Activated CD8-positive, alpha-beta T cell treated with anti-CD3 and anti-CD28 coated beads for 36 hours (primary cell): ENCODE data around the gene MTMR6. TPM values are rescaled to one million over a fixed set of nuclear protein-coding genes. Genes with fewer than 3 reads are reported as not detected.

Experiments
- ATAC-seq: fragments of 200-7000 bp; cut with Tn5 transposase; one replicate; pipeline ENCODE4 v1.10.0; 2021; ENCODE audit warnings: mild to moderate bottlenecking, moderate library complexity
- CTCF ChIA-PET: fragments of 350-600 bp; sonication (Branson Sonifier 250); formaldehyde crosslinking; loops from one replicate; lab custom pipeline; 2021; ENCODE audit warnings: antibody characterized with exemption; lab: Charles Lee
- POLR2A ChIA-PET: fragments of 350-600 bp; sonication (Branson Sonifier 250); formaldehyde crosslinking; loops from one replicate; lab custom pipeline; 2021; ENCODE audit warnings: antibody characterized with exemption; lab: Charles Lee
- DNase-seq: peaks from one replicate; pipeline ENCODE4 v3.0.0-alpha.2; 2020
- H3K27ac Mint-ChIP-seq: one replicate; pipeline ENCODE4 v1.8.0; 2021; ENCODE audit warnings: mild to moderate bottlenecking, mixed read lengths
- H3K27me3 Mint-ChIP-seq: one replicate; pipeline ENCODE4 v1.8.0; 2021; ENCODE audit warnings: mixed read lengths
- H3K36me3 Mint-ChIP-seq: one replicate; pipeline ENCODE4 v1.8.0; 2021; ENCODE audit warnings: low read depth, mixed read lengths
- H3K4me1 Mint-ChIP-seq: one replicate; pipeline ENCODE4 v1.8.0; 2021; ENCODE audit warnings: low read depth, mixed read lengths
- H3K4me3 Mint-ChIP-seq: one replicate; pipeline ENCODE4 v1.8.0; 2021; ENCODE audit warnings: mild to moderate bottlenecking, moderate library complexity, mixed read lengths
- H3K9me3 Mint-ChIP-seq: one replicate; pipeline ENCODE4 v1.8.0; 2021; ENCODE audit warnings: mixed read lengths
- CTCF ChIP-seq: fragments of 200-600 bp; IDR thresholded peaks from one replicate; pipeline ENCODE4 v1.8.0; 2022; ENCODE audit warnings: antibody characterized with exemption, mild to moderate bottlenecking
- intact Hi-C: fragments of 100-400 bp; cut with micrococcal nuclease; formaldehyde crosslinking; loops from one replicate; pipeline ENCODE4 v1.10.0; 2022
- total RNA-seq, 2 experiments: library from RNA; stranded (reverse); gene quantifications; one replicate each; pipeline ENCODE4 v1.2.3, GENCODE V29; 2021

The MTMR6 gene
- total RNA-seq, 2 experiments from 2014 or later, result 10.7 to 11.3 TPM

DNA sequence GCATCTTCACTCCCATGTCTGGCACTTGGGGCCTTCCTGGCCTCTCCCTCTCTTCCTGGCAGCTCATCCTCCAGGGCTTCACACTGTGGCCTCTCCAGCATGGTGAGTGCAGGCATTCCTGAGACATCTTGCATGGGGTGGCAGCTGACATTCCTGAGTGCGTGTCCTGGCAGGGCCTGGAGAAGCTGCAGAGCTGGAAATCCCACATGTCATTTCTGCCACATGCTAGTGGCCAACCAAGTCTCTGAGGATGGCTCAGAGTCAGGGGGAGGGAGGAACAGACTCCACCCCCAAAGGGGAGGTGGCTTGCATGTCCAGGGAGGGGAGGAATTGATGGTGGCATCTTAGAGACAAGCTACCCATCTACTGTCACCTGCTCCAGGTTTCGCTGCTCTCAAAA is 73.6 kb downstream of the MTMR6 start:
- Mint-ChIP-seq H3K4me3 (no peak overlapping the region), H3K27me3 (peaks cover 2% of the 10 kb centered on the region), H3K9me3 (no peaks in the 10 kb centered on the region), H3K4me1 (no peaks in the 10 kb centered on the region), H3K36me3 (no peaks in the 10 kb centered on the region), H3K27ac (no peak overlapping the region)
- POLR2A ChIA-PET, result interaction anchor here (1.0 kb wide), 1 partner anchor 10 kb away, joined by 4 read pairs; no protein-coding TSS in a partner anchor
- DNase-seq, result no peak
- CTCF ChIA-PET, result interaction anchor here (0.6 kb wide), 1 partner anchor 20 kb away, joined by 3 read pairs; no protein-coding TSS in a partner anchor
- no peak for TF ChIP-seq CTCF
- ATAC-seq, result no peak
- intact Hi-C loops, result no loop called here

GRCh38 chr13:25210842-25211569 is 76.3 kb downstream of the MTMR6 start:
- TF ChIP-seq CTCF, result no peak
- intact Hi-C loops, result no loop called here
- H3K4me1 Mint-ChIP-seq, result no peaks in the 10 kb centered on the region
- no peak overlapping the region for H3K27ac Mint-ChIP-seq
- no peaks in the 10 kb centered on the region for H3K27me3 Mint-ChIP-seq
- ATAC-seq, result no peak
- DNase-seq, result no peak
- ChIA-PET POLR2A (no interaction called here), CTCF (no interaction called here)
- no peaks in the 10 kb centered on the region for H3K36me3 Mint-ChIP-seq
- H3K4me3 Mint-ChIP-seq, result no peak overlapping the region
- no peaks in the 10 kb centered on the region for H3K9me3 Mint-ChIP-seq

GRCh38 chr13:25207291-25207810 is 79.9 kb downstream of the MTMR6 start:
- intact Hi-C loops, result no loop called here
- ChIA-PET POLR2A (no interaction called here), CTCF (no interaction called here)
- ATAC-seq (no peak), DNase-seq (no peak)
- no peaks in the 10 kb centered on the region for H3K9me3 Mint-ChIP-seq
- no peak for TF ChIP-seq CTCF
- no peaks in the 10 kb centered on the region for H3K4me1 Mint-ChIP-seq
- H3K27me3 Mint-ChIP-seq, result no peaks in the 10 kb centered on the region
- no peak overlapping the region for H3K27ac Mint-ChIP-seq
- H3K4me3 Mint-ChIP-seq, result no peak overlapping the region
- H3K36me3 Mint-ChIP-seq, result no peaks in the 10 kb centered on the region

DNA sequence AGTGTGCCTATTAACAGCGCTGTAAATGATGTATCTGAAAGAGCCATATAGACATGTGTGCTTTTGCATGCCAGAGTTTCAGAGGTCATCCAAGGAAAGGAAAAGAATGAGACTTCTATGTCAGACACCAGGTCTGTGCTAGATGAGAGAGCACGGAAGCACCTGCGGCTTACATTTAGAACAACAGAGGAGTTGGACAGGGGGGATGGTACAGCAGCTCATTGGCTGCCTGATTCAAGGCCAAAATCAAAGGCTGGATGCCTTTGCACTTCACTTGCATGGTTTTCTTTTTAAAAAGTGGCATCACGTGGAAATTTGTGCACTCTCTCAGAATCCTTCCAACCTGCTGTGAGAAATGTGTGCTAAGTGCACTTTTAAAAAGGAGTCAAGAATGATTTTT is 82.4 kb downstream of the MTMR6 start:
- POLR2A ChIA-PET, result no interaction called here
- no peaks in the 10 kb centered on the region for H3K9me3 Mint-ChIP-seq
- no peak overlapping the region for H3K27ac Mint-ChIP-seq
- TF ChIP-seq CTCF, result no peak
- H3K27me3 Mint-ChIP-seq, result peaks cover 2% of the 10 kb centered on the region
- intact Hi-C loops, result no loop called here
- H3K36me3 Mint-ChIP-seq, result no peaks in the 10 kb centered on the region
- no peaks in the 10 kb centered on the region for H3K4me1 Mint-ChIP-seq
- DNase-seq (no peak), ATAC-seq (no peak)
- no peak overlapping the region for H3K4me3 Mint-ChIP-seq
- CTCF ChIA-PET, result no interaction called here

GRCh38 chr13:25203127-25203740 is 84.1 kb downstream of the MTMR6 start:
- POLR2A ChIA-PET, result interaction anchor here (1.6 kb wide), 1 partner anchor 11 kb away, joined by 4 read pairs; no protein-coding TSS in a partner anchor
- Mint-ChIP-seq H3K27ac (no peak overlapping the region), H3K27me3 (peaks cover 4% of the 10 kb centered on the region), H3K4me1 (no peaks in the 10 kb centered on the region), H3K9me3 (no peaks in the 10 kb centered on the region), H3K36me3 (no peaks in the 10 kb centered on the region), H3K4me3 (no peak overlapping the region)
- intact Hi-C loops, result no loop called here
- no peak for TF ChIP-seq CTCF
- CTCF ChIA-PET, result no interaction called here
- ATAC-seq (no peak), DNase-seq (no peak)
